Mucosa of rectum (tissue), 2 donors: ENCODE data around the gene RNF123.

Experiments
- H3K27ac ChIP-seq, 2 donors: one replicate each; pipeline ENCODE4 v1.7.0; 2013; ENCODE audit warnings: inconsistent platforms in 2 of 2, low read depth in 2 of 2, low read length in 2 of 2
- H3K27me3 ChIP-seq, 2 donors: one replicate each; pipeline ENCODE4 v1.7.0; 2013; ENCODE audit warnings: low read length in 2 of 2; ENCODE audit not compliant: control insufficient read depth in 2 of 2, insufficient read depth in 2 of 2
- H3K36me3 ChIP-seq, 2 donors: one replicate each; pipeline ENCODE4 v1.7.0; 2013; ENCODE audit warnings: low read length in 2 of 2; ENCODE audit not compliant: control insufficient read depth in 2 of 2, insufficient read depth in 2 of 2
- H3K4me1 ChIP-seq, 2 donors: one replicate each; pipeline ENCODE4 v1.7.0; 2013; ENCODE audit warnings: low read length in 2 of 2, mild to moderate bottlenecking in 1 of 2; ENCODE audit not compliant: control insufficient read depth in 2 of 2, insufficient read depth in 2 of 2
- H3K4me3 ChIP-seq, 2 donors: one replicate each; pipeline ENCODE4 v1.7.0; 2013; ENCODE audit warnings: low read length in 2 of 2
- H3K9ac ChIP-seq, 2 donors: one replicate each; pipeline ENCODE4 v1.7.0; 2013; ENCODE audit warnings: low read length in 2 of 2, low read depth in 1 of 2, mild to moderate bottlenecking in 1 of 2
- H3K9me3 ChIP-seq, 2 donors: one replicate each; pipeline ENCODE4 v1.7.0; 2013; ENCODE audit warnings: low read length in 2 of 2; ENCODE audit not compliant: control insufficient read depth in 2 of 2
- donor health status: healthy.
- donor health status: Normal muscosa, but diverticular disease.

RNF123 gene

DNA sequence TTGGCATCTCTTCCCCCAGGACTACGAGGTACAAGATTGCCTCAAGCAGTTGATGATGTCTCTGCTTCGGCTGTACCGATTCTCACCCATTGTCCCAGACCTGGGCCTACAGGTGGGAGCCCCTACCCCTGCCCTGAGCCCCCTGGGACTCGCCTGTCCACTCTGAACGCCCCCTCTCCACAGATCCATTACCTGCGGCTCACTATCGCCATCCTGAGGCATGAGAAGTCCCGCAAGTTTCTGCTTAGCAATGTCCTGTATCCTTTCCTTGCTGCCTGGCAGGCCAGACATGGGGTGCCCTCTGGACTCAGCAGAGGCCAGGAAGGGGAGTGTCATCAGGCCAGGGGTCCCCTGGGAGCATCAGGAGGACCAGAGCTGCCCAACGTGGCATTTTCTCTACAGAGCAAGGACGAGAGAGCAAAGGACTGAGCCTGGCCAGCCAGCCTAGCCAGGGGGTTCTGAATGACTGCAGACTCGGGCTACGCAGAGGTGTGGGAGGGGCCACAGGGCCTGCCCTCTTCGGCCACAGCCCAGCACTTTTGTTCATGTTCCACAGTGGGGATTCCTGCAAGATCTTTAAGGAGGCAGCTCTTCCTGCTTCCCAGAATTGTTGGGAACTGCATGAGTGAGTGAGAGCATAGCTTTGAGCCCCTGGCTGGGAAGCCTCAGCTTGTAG, 11.2 kb downstream of the RNF123 start:
- H3K4me3 ChIP-seq: no peak overlapping the region
- no peaks in the 10 kb centered on the region for H3K9me3 ChIP-seq
- H3K4me1 ChIP-seq: no peaks in the 10 kb centered on the region
- peaks cover 11 to 50% of the 10 kb centered on the region in 2 donors for H3K36me3 ChIP-seq
- H3K27me3 ChIP-seq: no peaks in the 10 kb centered on the region
- no peak overlapping the region for H3K9ac ChIP-seq
- no peak overlapping the region for H3K27ac ChIP-seq

DNA sequence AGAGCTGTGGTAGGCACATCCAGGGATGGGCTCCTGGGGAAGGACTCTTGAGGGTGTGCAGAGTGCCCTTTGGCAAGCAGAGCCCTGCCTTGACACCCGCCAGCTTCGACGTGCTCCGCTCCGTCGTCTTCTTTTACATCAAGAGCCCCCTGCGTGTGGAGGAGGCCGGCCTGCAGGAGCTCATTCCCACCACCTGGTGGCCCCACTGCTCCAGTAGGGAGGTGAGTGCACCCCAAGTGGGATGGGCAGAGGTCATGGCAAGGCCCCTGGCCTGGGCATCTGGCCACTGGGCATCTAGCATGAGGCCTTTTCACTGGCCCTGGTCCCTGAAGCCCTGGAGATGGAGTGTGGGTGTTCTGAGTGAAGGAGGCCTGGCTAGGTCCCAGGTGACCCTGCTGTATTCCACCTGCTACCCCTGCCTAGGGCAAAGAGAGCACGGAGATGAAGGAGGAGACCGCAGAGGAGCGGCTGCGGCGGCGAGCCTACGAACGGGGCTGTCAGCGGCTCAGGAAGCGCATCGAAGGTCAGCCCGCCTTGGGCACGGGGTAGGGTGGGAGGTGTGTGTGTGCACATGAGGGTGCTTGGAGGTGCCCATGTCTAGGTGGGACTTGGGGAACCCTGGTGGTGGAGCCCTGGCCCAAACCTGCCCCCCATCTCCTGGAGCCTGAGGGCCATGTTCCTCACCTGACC, 12.2 kb downstream of the RNF123 start:
- H3K27ac ChIP-seq: no peak overlapping the region
- no peaks in the 10 kb centered on the region for H3K27me3 ChIP-seq
- no peaks in the 10 kb centered on the region for H3K4me1 ChIP-seq
- H3K4me3 ChIP-seq: no peak overlapping the region
- H3K36me3 ChIP-seq: peaks cover 16 to 56% of the 10 kb centered on the region in 2 donors
- no peaks in the 10 kb centered on the region for H3K9me3 ChIP-seq
- no peak overlapping the region for H3K9ac ChIP-seq

DNA sequence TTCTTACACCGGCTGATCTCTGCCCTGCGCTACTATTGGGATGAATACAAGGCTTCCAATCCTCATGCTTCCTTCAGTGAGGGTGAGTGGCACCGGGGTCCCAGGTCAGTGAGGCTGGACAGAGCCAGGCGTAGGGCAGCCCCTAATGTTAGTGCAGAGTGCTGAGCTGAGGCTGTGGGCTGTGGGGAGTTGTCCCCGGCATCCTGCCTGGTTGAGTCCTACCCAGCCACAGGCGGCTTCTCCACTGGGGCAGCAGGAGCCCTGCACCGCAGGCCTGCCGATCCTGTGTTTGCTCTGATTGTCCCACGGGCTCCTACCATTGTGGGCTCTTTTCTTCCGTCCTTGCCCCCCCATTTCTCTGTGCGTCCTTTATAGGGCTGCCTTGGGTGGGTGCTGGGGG, 13.3 kb downstream of the RNF123 start:
- no peak overlapping the region for H3K4me3 ChIP-seq
- H3K27ac ChIP-seq: no peak overlapping the region
- no peaks in the 10 kb centered on the region for H3K27me3 ChIP-seq
- H3K9me3 ChIP-seq: no peaks in the 10 kb centered on the region
- no peaks in the 10 kb centered on the region for H3K4me1 ChIP-seq
- H3K36me3 ChIP-seq: peaks cover 14 to 57% of the 10 kb centered on the region in 2 donors
- no peak overlapping the region for H3K9ac ChIP-seq

DNA sequence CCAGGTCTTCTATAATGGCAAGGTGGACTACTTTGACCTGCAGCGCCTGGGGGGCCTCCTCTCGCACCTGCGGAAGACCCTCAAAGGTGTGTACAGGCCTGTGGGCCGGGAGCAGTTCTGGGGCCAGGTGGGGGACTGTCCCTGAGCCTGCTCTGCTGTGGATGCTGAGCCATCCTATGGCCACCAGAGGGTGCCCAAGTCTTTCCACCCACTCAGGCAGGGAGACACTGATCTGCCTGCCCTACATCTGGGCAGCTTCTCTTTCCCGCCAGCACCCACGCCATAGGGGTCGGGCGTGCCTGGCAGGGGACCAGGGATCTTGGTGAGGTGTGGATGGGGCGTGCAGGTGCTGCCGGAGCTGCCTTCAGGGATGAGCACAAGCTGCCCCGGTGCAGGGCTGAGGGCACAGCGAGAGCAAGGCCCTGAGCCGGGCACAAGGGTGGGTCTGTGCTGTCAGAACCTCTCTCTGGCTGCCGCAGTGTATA, 14.1 kb downstream of the RNF123 start:
- Histone ChIP-seq H3K27me3 (no peaks in the 10 kb centered on the region), H3K27ac (no peak overlapping the region), H3K9me3 (no peaks in the 10 kb centered on the region), H3K4me3 (no peak overlapping the region), H3K36me3 (peaks cover 11 to 49% of the 10 kb centered on the region in 2 donors), H3K9ac (no peak overlapping the region), H3K4me1 (no peaks in the 10 kb centered on the region)

DNA sequence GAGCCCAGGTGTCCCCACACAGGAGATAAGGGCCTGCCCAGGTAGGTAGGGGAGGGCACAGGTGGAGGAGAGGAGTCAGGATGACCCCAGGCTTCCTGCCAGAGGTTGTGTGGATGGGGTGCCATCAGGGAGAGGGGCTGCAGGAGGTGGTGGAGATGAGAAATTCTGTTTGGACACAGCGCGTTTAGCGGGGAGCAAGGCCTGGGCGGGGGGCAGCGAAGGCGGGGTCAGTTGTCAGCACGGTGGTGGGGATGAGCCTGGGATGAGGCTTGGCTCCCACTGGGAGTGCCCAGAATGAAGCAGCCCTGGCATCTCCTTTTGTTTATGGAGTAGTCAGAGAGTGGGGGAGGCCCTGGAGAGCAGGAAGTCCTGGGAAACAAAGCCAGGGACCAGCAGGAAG, 14.6 kb downstream of the RNF123 start:
- Histone ChIP-seq H3K27ac (no peak overlapping the region), H3K4me1 (no peaks in the 10 kb centered on the region), H3K36me3 (peaks cover 11 to 45% of the 10 kb centered on the region in 2 donors), H3K9ac (no peak overlapping the region), H3K9me3 (no peaks in the 10 kb centered on the region), H3K4me3 (no peak overlapping the region), H3K27me3 (no peaks in the 10 kb centered on the region)

DNA sequence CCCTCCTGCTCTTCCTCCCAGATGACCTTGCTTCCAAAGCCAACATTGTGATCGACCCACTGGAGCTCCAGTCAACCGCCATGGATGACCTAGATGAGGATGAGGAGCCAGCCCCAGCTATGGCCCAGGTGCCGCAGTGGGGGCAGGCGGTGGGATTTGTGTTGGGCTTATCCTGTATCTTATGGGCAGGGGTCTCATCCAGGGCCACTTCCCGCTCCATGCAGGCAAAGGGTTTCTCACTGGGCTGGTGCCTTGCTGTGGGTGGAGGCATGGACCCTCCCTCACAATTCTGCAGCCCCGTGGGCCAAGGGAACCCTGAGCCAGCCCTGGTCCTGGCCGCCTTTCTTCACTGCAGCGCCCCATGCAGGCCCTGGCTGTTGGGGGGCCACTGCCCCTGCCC, 15.3 kb downstream of the RNF123 start:
- H3K27ac ChIP-seq: no peak overlapping the region

DNA sequence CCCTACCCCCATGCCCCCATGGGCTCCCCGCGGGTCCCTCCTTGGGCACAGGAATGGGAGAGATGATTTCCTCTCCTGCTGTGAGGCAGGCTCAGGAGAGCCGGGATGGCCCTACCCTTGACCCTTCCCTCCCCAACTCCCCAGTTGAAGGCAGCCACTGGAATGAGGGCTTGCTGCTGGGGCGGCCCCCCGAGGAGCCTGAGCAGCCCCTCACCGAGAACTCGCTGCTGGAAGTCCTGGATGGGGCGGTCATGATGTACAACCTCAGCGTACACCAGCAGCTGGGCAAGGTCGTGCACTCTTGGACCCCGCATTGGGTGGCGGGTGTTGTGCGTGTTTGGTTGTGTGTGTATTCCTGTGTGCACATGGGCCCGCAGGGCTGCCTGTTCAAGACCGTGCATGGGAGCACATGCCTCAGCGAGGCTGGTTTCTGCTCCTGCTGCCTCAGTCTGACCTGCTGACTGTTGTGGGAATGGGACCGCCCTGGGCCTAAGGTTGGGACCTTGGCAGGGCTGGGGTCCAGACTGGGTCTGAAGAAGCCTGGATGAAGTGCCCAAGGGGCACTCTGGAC, 16.1 kb downstream of the RNF123 start:
- H3K27me3 ChIP-seq: no peaks in the 10 kb centered on the region
- no peaks in the 10 kb centered on the region for H3K9me3 ChIP-seq
- H3K27ac ChIP-seq: no peak overlapping the region
- no peak overlapping the region for H3K9ac ChIP-seq
- H3K4me3 ChIP-seq: no peak overlapping the region
- peaks cover 8 to 35% of the 10 kb centered on the region in 2 donors for H3K36me3 ChIP-seq
- no peaks in the 10 kb centered on the region for H3K4me1 ChIP-seq

More for the DNA sequence above, 15.3 kb downstream of the RNF123 start:
- no peak overlapping the region for H3K9ac ChIP-seq
- no peak overlapping the region for H3K4me3 ChIP-seq
- no peaks in the 10 kb centered on the region for H3K9me3 ChIP-seq
- peaks cover 11 to 43% of the 10 kb centered on the region in 2 donors for H3K36me3 ChIP-seq
- no peaks in the 10 kb centered on the region for H3K4me1 ChIP-seq
- H3K27me3 ChIP-seq: no peaks in the 10 kb centered on the region

DNA sequence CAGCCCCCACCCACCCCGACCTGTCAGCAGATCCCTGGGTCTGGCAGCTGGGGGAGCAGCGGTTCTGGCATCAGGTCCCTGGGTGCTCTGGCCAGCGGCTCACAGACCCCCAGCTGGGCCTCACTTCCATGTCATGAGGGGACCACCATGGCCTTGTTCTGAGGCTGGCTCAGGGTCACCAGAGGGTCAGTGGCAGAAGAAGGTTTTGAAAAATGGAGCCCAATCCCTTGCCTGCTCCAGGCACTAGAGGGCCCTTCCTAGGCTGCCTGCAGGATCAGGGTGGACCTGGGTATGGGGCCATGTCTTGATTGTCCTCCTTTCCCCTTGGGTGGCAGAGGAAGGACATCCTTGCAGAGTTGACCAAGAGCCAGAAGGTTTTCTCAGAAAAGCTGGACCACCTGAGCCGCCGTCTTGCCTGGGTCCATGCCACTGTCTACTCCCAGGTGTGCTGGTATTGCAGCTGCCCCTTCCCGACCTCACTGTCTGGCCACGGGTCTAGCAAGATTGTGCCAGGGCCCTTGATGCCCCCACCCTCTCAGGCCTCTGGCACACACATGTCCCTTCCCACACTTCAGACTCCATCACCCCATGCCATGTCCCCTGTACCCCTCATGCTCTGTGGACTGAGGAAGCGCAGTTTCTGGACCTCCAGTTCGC, 17.2 kb downstream of the RNF123 start:
- H3K9ac ChIP-seq: no peak overlapping the region
- H3K9me3 ChIP-seq: no peaks in the 10 kb centered on the region
- H3K36me3 ChIP-seq: peaks cover 8 to 26% of the 10 kb centered on the region in 2 donors
- no peak overlapping the region for H3K27ac ChIP-seq
- H3K4me3 ChIP-seq: no peak overlapping the region
- H3K27me3 ChIP-seq: no peaks in the 10 kb centered on the region
- no peaks in the 10 kb centered on the region for H3K4me1 ChIP-seq

DNA sequence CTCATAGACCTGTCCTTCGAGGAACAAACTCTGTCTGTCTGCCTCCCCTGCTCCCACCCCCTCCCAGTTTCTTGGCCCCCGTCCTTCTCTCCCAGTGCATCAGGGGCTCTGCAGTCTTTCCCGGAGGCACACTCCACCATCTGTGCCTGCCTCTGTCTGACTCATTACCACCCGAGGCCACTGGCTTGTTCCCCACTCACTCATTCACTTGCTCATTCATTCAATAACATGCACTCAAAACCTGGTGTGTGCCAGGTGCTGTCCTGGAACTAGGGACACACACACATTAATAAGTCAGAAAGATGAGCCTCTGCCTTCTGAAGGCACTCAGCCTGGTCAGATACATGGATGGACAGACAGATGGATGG, 17.7 kb downstream of the RNF123 start:
- no peak overlapping the region for H3K27ac ChIP-seq
- no peak overlapping the region for H3K9ac ChIP-seq
- no peaks in the 10 kb centered on the region for H3K4me1 ChIP-seq
- H3K27me3 ChIP-seq: no peaks in the 10 kb centered on the region
- H3K4me3 ChIP-seq: no peak overlapping the region
- H3K36me3 ChIP-seq: peaks cover 8 to 22% of the 10 kb centered on the region in 2 donors
- H3K9me3 ChIP-seq: no peaks in the 10 kb centered on the region

DNA sequence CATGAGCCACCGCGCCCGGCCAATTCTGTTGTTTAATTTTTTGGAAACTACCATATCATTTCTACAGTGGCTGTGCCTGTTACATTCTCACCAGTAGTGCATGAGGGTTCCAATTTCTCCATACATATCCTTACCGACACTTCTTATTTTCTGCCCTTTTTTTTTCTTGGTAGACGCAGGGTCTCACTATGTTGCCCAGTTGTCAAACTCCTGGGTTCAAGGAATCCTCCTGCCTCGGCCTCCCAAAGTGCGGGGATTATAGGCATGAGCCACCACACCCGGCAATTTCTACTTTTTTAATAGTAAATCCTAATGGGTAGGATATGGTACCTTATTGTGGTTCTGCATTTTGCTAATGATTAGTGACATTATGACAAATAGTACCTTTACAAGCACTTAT, 20.5 kb downstream of the RNF123 start:
- no peak overlapping the region for H3K9ac ChIP-seq
- H3K36me3 ChIP-seq: peaks cover 12 to 23% of the 10 kb centered on the region in 2 donors
- H3K4me1 ChIP-seq: no peaks in the 10 kb centered on the region
- no peaks in the 10 kb centered on the region for H3K9me3 ChIP-seq
- no peak overlapping the region for H3K27ac ChIP-seq
- H3K27me3 ChIP-seq: no peaks in the 10 kb centered on the region
- H3K4me3 ChIP-seq: no peak overlapping the region
